LHCN-M2 (cell line): ENCODE results near the gene TLCD3A. TPM values are rescaled to one million over a fixed set of nuclear protein-coding genes. Genes with fewer than 3 reads are reported as not detected.
"Not testable (repeated sequence)": the region's sequence is repeated elsewhere in the genome, so short reads cannot be mapped to it uniquely, and the experiment has no call there.

Experiments
- DNase-seq: peaks from one replicate; pipeline ENCODE4 v3.0.0-alpha.2; 2012; ENCODE audit warnings: low read depth
- polyA plus RNA-seq: library from polyadenylated mRNA; unstranded; fragments of >200 nt; gene quantifications from one replicate; pipeline ENCODE4 v1.2.1, GENCODE V29; 2012; ENCODE audit warnings: missing spikeins
- total RNA-seq: library from RNA; depleted of rRNA; stranded (reverse); fragments of >200 nt; gene quantifications from 2 replicates; pipeline ENCODE4 v1.2.3, GENCODE V29; 2014; rRNA removed

TLCD3A gene
- total RNA-seq = 20.7 and 22.7 TPM in 2 replicates
- polyA plus RNA-seq = 28.1 TPM

GRCh38 chr17:732067-732901, at the start of gene TLCD3A:
Gene TLCD3A, plus strand, starts transcription at chr17:732596. Its CDS starts 52 bp downstream, at chr17:732648.
- peak; percentile 52 for DNase-seq

GRCh38 chr17:683040-683439, 49.4 kb upstream of the TLCD3A start:
- no peak for DNase-seq

DNA sequence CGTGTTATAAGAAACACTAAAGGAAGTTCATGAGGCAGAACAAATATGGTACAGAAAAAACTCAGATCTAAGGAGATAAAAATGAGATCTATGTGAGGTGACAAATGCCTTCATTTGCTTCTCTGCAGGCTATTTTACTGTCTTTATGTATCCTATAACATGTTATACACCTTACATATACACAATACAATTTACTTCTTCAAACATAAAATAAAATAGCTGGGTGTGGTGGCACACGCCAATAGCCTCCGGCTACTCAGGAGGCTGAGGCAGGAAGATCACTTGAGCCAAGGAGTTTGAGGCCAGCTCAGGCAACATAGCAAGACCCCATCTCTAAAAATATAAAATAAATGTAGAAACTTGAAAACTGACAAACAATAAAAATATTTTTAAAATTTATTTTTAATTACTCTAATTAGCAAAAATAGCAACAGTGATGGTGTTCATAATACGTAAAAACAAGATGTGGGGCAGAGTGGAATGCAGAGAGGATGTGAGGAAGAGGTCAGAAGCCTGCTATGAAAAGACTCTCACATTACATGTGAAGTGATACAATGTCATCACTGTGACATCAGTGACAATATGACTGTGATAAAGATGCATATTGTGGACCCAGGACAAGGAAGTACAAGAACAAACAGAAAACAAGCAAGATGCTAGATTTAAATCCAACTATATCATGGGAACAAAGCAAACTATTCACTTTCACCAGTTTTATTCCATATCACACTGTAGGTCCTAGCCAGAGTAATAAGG, 48.7 kb upstream of the TLCD3A start:
- DNase-seq = no peak

- no peak for DNase-seq
Observed at GRCh38 chr17:685006-685405, 47.4 kb upstream of the TLCD3A start.

DNA sequence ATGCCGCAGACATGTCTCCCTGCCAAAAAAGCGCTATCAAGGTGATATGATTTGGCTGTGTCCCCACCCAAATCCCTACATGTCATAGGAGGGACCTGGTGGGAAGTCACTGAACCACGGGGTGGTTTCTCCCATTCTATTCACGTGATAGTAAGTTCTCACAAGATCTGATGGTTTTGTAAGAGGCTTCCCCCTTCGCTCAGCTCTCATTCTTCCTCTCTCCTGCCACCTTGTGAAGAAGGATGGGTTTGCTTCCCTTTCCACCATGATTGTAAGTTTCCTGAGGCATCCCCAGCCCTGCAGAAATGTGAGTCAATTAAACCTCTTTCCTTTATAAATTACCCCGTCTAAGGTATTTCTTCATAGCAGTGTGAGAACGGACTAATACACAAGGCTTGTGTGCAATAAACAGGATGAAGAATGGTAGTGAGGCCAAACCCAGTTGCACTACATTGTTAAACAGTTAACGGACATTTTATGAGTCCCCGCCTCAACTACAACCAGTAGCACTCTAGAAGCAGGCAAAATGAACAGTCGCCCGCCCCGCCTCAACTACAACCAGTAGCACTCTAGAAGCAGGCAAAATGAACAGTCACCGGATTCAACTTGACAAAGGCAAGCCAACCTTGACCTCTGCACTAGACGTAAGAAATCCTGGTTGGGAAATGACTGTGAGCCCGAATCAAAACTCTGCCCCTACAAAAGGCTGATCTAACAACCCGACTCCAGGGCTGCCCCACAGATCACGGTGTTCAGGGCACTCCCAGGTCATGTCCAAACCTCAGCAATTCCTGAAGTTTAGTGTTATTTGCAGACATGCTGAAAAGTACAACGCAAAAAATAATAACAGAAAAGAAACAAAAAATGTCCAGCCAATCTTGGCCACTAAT, 44.1 kb upstream of the TLCD3A start:
- DNase-seq = peak; percentile 23

DNA sequence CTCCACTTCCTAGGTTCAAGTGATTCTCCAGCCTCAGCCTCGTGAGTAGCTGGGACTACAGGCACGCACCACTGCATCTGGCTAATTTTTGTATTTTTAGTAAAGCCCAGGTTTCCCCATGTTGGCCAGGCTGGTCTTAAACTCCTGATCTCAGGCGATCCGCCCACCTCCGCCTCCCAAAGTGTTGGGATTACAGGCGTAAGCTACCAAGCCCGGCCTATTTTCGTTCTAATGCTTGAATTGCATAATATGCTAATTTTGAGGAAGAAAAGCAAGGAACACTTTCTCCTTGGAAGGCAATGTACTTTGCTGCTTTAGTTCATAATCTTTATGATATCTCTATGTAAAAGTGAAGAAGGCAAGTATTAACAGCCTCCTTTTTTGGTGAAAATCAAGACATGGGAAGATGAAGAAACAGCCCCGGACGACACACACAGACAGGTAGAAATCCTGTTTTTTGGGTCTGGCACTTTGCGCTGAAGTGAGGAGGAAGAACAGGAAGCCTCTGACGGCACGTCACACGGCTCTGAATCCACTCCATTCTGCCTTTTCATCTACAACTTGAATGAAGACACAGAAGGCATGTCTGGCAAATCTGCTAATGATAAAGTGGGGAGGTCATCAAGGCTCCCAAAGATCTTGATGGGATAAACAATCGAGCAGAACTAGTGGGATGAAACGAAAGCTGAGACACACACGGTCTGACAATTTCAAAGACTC, 42.7 kb upstream of the TLCD3A start:
- no peak for DNase-seq

DNA sequence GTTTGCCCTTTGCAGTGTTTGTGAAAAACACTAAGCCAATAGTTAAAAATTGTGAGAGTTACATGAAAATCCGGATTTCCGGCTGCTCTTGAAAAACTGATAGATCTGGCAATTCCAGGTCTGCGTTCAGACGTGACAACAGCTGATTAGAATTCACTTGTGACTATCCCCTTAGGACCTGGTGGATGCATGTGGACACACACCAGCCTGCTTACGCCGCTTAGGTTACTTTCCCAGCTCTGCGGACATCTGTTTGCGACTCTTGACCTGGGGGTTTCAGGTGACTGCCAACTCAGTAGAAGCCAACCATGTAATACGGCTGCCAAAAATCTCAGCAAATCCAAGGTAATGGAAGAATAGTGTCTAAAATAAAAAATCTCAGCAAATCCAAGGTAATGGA, 42.0 kb upstream of the TLCD3A start:
- DNase-seq = no peak

DNA sequence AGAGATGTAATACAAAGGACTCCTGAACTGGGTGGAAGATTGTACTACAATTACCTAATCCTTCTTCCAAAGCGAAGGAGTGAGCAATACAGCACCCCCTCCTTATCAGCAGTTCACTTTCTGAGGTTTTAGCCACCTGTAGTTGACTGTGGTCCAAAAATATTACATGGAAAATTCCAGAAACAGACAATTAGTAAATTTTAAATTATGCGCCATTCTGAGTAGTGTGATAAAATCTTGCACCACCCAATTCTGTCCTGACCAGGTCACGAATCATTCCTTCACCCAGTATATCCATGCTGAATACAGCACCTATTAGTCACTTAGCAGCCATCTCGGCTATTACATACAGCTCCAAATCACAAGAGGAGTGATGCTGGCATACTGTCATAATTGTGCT, 41.0 kb upstream of the TLCD3A start:
- DNase-seq = peak; percentile 62

- DNase-seq = peak; percentile 81
Observed at GRCh38 chr17:692116-692515, 40.3 kb upstream of the TLCD3A start.

DNA sequence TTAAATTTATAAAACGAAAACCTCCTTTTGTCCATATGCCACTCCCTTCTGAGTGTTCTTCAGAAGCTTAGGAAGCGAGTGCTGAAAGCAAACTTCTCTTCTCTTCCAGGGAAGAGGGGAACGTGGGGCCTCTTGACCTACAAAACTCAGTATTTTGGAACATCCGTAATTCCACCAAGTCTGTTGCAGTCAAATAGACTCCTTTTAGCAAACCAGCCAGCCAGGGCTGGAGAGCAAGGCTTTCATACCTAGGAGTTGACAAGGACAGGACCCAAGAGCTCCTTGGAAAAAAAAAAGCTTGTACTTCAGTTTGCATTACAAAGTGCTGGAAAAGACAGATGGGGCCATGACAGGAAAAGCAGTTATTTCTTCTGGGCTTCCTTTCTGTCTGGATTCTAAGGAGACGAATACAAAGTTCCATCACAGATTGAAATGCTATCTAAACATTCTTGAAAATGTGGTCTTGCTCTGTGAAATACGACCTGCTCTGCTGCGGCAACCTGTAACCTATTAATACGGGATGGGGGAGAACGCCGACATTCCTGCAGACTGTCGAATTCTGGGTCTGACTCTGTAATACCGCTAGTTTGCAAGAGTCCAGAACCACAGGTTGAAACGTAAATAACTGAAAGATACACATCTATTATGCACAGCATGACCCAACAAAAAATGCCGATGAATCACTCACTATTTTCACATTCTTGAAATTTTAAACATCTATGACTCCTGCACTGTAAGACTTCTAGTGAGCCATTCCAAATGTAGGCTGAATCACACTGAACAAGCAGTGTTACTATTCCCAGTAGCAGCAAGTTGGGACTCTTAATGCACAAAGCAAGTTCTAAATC, 38.4 kb upstream of the TLCD3A start:
- DNase-seq = peak; percentile 93

DNA sequence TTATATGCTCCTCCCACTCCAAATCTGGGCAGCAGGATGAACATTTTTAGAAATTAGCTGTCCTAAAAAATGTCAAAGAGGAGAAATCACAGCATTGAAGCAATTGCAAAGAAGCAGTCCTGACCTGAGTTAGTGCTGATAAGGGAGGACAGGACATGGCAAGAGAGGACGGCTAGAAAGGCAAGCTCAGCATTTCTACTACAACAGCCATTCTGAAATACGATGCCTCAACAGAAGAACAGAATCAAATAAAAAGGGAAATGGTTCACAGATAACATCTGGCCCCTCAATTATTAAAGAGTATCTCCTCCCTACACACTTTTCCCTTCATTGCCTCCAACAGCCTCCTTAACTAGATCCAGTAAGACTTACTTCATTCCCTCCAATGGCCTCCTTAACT, 36.0 kb upstream of the TLCD3A start:
- DNase-seq = no peak

- DNase-seq = no peak
Observed at GRCh38 chr17:697682-698081, 34.7 kb upstream of the TLCD3A start.

GRCh38 chr17:698096-698495, 34.3 kb upstream of the TLCD3A start:
- not testable (repeated sequence) for DNase-seq

- peak; percentile 9 for DNase-seq
Observed at GRCh38 chr17:699345-699744, 33.1 kb upstream of the TLCD3A start.

- DNase-seq = peak; percentile 35
Observed at GRCh38 chr17:700504-701094, 31.8 kb upstream of the TLCD3A start.

DNA sequence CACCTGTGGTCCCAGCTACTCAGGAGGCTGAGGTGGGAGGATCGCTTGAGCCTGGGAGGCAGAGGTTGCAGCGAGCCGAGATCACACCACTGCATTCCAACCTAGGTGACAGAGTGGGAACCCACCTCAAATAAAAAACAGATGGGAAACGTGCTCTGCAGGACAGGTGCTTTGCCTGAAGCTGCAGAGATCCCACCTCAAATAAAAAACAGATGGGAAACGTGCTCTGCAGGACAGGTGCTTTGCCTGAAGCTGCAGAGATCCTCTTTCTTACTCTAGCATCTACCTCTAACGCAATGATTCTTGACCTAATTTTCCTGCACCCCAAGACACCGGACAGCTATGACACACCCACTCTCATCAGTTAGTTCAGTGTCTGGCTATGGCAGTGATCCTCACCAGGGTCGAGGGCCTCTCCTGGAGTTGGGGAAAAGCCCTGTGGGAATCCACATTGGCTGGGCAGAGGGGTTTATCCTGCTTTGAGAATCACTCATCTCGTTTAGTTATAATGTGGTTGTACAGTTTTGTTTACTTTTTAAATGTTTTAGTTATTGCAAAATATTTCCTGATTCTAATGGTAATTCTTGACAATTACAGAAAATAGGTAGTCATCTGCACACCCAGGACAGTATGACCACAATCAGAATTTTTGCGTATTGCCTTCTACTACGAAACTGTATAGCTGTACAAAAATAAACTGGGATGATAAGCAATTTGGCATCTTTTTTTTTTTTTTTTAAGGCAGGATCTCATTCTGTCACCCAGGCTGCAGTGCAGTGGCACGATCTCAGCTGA, 29.1 kb upstream of the TLCD3A start:
- no peak for DNase-seq

- DNase-seq = no peak
Observed at GRCh38 chr17:704111-704864, 28.1 kb upstream of the TLCD3A start.

DNA sequence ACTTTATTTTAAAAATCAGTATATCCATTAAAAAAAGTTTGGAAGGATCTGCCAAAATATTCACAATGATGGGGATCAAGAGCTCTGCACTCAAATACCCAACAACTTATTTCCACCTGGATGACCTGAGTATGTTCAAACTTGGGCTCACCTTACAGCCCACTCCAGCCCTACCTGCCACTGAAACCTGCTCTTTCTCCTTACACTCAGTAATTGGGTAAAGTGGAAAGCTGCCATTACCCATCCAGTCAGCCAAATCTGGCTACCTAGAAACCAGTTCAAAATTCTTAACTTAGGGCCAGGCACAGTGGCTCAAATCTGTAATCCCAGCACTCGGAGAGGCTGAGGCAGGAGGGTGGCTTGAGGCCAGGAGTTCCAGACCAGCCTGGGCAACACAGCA, 27.4 kb upstream of the TLCD3A start:
- DNase-seq = no peak
